Spleen (tissue), 7 donors: ENCODE results near the gene ZMIZ1.

Experiments used
- CTCF ChIP-seq, 11 experiments: fragments of 200-600 bp in 7 of 11; fragments of 450-650 bp in 4 of 11; sonication (generic) in 4 of 11; IDR thresholded peaks in 8 of 11; conservative IDR thresholded peaks in 3 of 11; 1 replicate in 7 of 11; 2 replicates in 4 of 11; pipeline versions ENCODE4 v1.4.0 to v1.8.0; 2016 to 2021; ENCODE audit warnings: antibody characterized with exemption in 11 of 11, inconsistent platforms in 4 of 11, mild to moderate bottlenecking in 1 of 11
- POLR2A ChIP-seq, 3 donors: fragments of 450-650 bp; IDR thresholded peaks; one replicate each; pipeline ENCODE4 v1.5.1; 2017; ENCODE audit warnings: antibody characterized with exemption in 3 of 3, mild to moderate bottlenecking in 1 of 3
- POLR2AphosphoS5 ChIP-seq, 3 donors: sonication (generic); formaldehyde crosslinking; IDR thresholded peaks; one replicate each; pipeline ENCODE4 v1.5.1; 2017; ENCODE audit warnings: antibody characterized with exemption in 3 of 3
- donor health status: DM: no; HTN: no; CAD: no; lungs with moderate emphysema.
- donor health status: DM: no; HTN: no; CAD: no.
- donor health status: DM: no; HTN: no; CAD: no.

- TF ChIP-seq POLR2A (IDR thresholded peaks at IDR 0.05) (no peak), CTCF (IDR thresholded peaks at IDR 0.05 in 8 of 11, conservative IDR thresholded peaks at IDR 0.05 in 3 of 11) (no peak), POLR2AphosphoS5 (IDR thresholded peaks at IDR 0.05) (peak in 2 of 3 donors; percentile 31 to 60)
Measured at GRCh38 chr10:79176052-79176501, 107.3 kb downstream of the ZMIZ1 start.
